Gastroesophageal sphincter (tissue), 3 donors: Measurements from ENCODE around the gene BTBD19.

ENCODE experiments used
- CTCF ChIP-seq, 4 experiments: fragments of 200-600 bp in 2 of 4; fragments of 450-650 bp in 2 of 4; sonication (generic) in 1 of 4; IDR thresholded peaks; one replicate each; pipeline ENCODE4 v1.5.1; 2017 to 2019; ENCODE audit warnings: antibody characterized with exemption in 4 of 4, mild to moderate bottlenecking in 2 of 4, moderate library complexity in 2 of 4
- EP300 ChIP-seq: sonication (generic); formaldehyde crosslinking; IDR thresholded peaks from one replicate; pipeline ENCODE4 v1.6.1; 2017; ENCODE audit warnings: antibody characterized with exemption, mild to moderate bottlenecking
- POLR2A ChIP-seq, 2 donors: fragments of 450-650 bp; IDR thresholded peaks; one replicate each; pipeline ENCODE4 v1.6.1; 2017; ENCODE audit warnings: antibody characterized with exemption in 2 of 2, mild to moderate bottlenecking in 2 of 2, moderate library complexity in 1 of 2
- POLR2AphosphoS5 ChIP-seq: sonication (generic); formaldehyde crosslinking; IDR thresholded peaks from one replicate; pipeline ENCODE4 v1.6.1; 2017; ENCODE audit warnings: antibody characterized with exemption

DNA sequence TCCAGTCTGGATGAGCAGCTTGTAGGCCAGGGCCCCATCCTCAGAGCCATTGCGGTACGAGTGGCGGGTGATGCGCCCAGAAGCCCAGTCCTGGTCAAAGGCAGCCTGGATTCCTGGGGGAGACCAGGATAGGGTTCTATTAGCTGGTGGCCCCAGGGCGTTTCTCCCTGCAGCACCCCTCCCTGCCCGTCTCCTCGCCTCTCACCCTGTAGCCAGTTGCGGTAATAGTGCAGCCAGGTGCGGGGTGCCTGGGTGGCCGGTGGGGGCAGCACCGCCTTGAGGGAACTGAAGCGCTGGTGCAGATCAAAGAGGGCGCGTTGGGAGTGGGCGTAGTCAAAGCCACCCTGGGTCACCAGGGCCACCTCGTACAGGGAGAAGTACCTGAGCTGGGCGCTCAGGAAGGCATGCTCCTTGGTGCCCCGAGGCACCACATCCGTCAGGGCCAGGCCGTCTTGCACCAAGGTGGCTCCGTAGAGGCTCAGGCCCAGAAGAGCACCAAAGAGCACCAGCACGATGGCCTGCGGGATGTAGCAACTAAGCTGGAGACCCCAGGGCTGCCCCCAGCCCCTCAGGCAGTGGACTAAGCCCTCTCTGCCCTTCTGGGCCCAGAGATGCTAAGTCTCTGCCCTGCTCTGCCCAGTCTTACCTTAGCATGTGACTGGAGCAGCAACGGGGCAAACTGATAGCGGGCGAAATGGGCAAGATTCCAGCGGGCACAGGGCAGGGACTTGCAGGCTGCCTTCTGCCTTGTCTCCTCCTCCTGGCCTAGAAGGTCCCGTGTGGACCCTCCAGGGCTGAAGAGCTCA, 19.1 kb downstream of the BTBD19 start:
- TF ChIP-seq CTCF (IDR thresholded peaks at IDR 0.05): no peak
- TF ChIP-seq POLR2A (IDR thresholded peaks at IDR 0.05): no peak
- TF ChIP-seq EP300: no peak
- TF ChIP-seq POLR2AphosphoS5: no peak
